Spleen (tissue), 11 donors: ENCODE measurements around the gene ALK. TPM values are rescaled to one million over a fixed set of nuclear protein-coding genes. Genes with fewer than 3 reads are reported as not detected.

Experiments used
- DNase-seq: peaks from one replicate; pipeline ENCODE4 v3.0.0-alpha.2; 2020
- H3K27ac ChIP-seq, 8 donors: fragments of 200-600 bp; sonication (generic) in 7 of 8; 1 replicate in 4 of 8; 2 replicates in 4 of 8; pipeline versions ENCODE4 v1.5.0 to v1.8.0; 2016 to 2021; ENCODE audit warnings: inconsistent platforms in 4 of 8, mild to moderate bottlenecking in 4 of 8, moderate library complexity in 1 of 8
- H3K27me3 ChIP-seq, 7 donors: fragments of 200-600 bp; sonication (generic) in 6 of 7; replicated peaks in 1 of 7; 1 replicate in 4 of 7; 2 replicates in 3 of 7; pipeline versions ENCODE4 v1.5.0 to v1.8.0; 2016 to 2021; ENCODE audit warnings: inconsistent platforms in 3 of 7, mild to moderate bottlenecking in 1 of 7
- H3K36me3 ChIP-seq, 6 donors: fragments of 200-600 bp; sonication (generic) in 5 of 6; 1 replicate in 4 of 6; 2 replicates in 2 of 6; pipeline versions ENCODE4 v1.5.0 to v1.8.0; 2016 to 2021; ENCODE audit warnings: inconsistent platforms in 2 of 6
- H3K4me1 ChIP-seq, 6 donors: fragments of 200-600 bp; sonication (generic) in 5 of 6; 1 replicate in 3 of 6; 2 replicates in 3 of 6; pipeline versions ENCODE4 v1.5.0 to v1.8.0; 2016 to 2021; ENCODE audit warnings: inconsistent platforms in 3 of 6
- H3K4me3 ChIP-seq, 8 donors: fragments of 200-600 bp; sonication (generic) in 7 of 8; 1 replicate in 4 of 8; 2 replicates in 4 of 8; pipeline versions ENCODE4 v1.5.0 to v1.8.0; 2016 to 2021; ENCODE audit warnings: inconsistent platforms in 4 of 8, mild to moderate bottlenecking in 4 of 8, moderate library complexity in 2 of 8
- H3K9me3 ChIP-seq, 8 donors: fragments of 200-600 bp; sonication (generic) in 7 of 8; 1 replicate in 4 of 8; 2 replicates in 4 of 8; pipeline versions ENCODE4 v1.5.0 to v1.8.0; 2016 to 2021; ENCODE audit warnings: inconsistent platforms in 4 of 8
- CTCF ChIP-seq, 11 experiments: fragments of 200-600 bp in 7 of 11; fragments of 450-650 bp in 4 of 11; sonication (generic) in 4 of 11; IDR thresholded peaks in 8 of 11; conservative IDR thresholded peaks in 3 of 11; 1 replicate in 7 of 11; 2 replicates in 4 of 11; pipeline versions ENCODE4 v1.4.0 to v1.8.0; 2016 to 2021; ENCODE audit warnings: antibody characterized with exemption in 11 of 11, inconsistent platforms in 4 of 11, mild to moderate bottlenecking in 1 of 11
- POLR2A ChIP-seq, 3 donors: fragments of 450-650 bp; IDR thresholded peaks; one replicate each; pipeline ENCODE4 v1.5.1; 2017; ENCODE audit warnings: antibody characterized with exemption in 3 of 3, mild to moderate bottlenecking in 1 of 3
- POLR2AphosphoS5 ChIP-seq, 3 donors: sonication (generic); formaldehyde crosslinking; IDR thresholded peaks; one replicate each; pipeline ENCODE4 v1.5.1; 2017; ENCODE audit warnings: antibody characterized with exemption in 3 of 3
- WGBS, 5 donors: extraction: QIAGEN DNeasy Blood & Tissue Kit in 3 of 5; methylation state at CpG; one replicate each; pipeline versions ENCODE4 v1.1.5 to v1.1.7; 2013 to 2018; 5-methylcytosine and 5-hydroxymethylcytosine counted together
- intact Hi-C: fragments of 100-400 bp; cut with DNase I; formaldehyde crosslinking; loops from one replicate; pipeline ENCODE4 v1.15.0; 2023; ENCODE audit warnings: low total_unique reads
- polyA plus RNA-seq, 3 donors: library from polyadenylated mRNA; stranded (reverse); fragments of 200-250 nt; gene quantifications; one replicate each; pipeline ENCODE4 v1.2.1, GENCODE V29; 2013
- total RNA-seq, 7 donors: library from RNA; depleted of rRNA in 3 of 7; stranded (reverse); fragments of >200 nt in 3 of 7; fragmentation: NEBNext Ultra II Directional in 4 of 7; extraction: Animal tissue kit (Norgen Biotek cat#: 25700) in 4 of 7; gene quantifications; one replicate each; pipeline versions ENCODE4 v1.1.0 to v1.2.1, GENCODE V29; 2016 to 2021
- donor health status: healthy with polysubstance abuse.
- donor health status: DM: no; HTN: no; CAD: no; lungs with moderate emphysema.
- donor health status: DM: no; HTN: no; CAD: no.
- donor health status: Bipolar disorder and iron deficiency.
- donor health status: healthy.
- donor health status: DM: no; HTN: no; CAD: no.
- donor health status: DM: yes; HTN: yes; CAD: no.

The ALK gene
- total and polyA plus RNA-seq, 10 donors, result 0.03 to 0.28 (median 0.06) TPM; not detected in 7

- 81 to 92% (median 87%) methylated on average over 5 of the region's 5 CpGs for WGBS, 5 donors
- intact Hi-C loops, result no loop called here
- Histone ChIP-seq H3K4me3 (no peak overlapping the region), H3K4me1 (no peaks in the 10 kb centered on the region), H3K27ac (no peak overlapping the region), H3K36me3 (no peaks in the 10 kb centered on the region), H3K27me3 (no peaks in the 10 kb centered on the region), H3K9me3 (no peaks in the 10 kb centered on the region)
- DNase-seq, result no peak
- no peak for TF ChIP-seq POLR2AphosphoS5 (IDR thresholded peaks at IDR 0.05)
- TF ChIP-seq CTCF (IDR thresholded peaks at IDR 0.05 in 8 of 11, conservative IDR thresholded peaks at IDR 0.05 in 3 of 11), result no peak
- TF ChIP-seq POLR2A (IDR thresholded peaks at IDR 0.05), result no peak
Measured at GRCh38 chr2:29335396-29335795, 586.0 kb downstream of the ALK start.

- Histone ChIP-seq H3K36me3 (no peaks in the 10 kb centered on the region), H3K9me3 (no peaks in the 10 kb centered on the region), H3K4me3 (no peak overlapping the region), H3K4me1 (no peaks in the 10 kb centered on the region), H3K27me3 (no peaks in the 10 kb centered on the region), H3K27ac (no peak overlapping the region)
- no peak for TF ChIP-seq CTCF (IDR thresholded peaks at IDR 0.05 in 8 of 11, conservative IDR thresholded peaks at IDR 0.05 in 3 of 11)
- DNase-seq, result peak; percentile 15
- WGBS, 5 donors, result 74 to 84% (median 83%) methylated on average over 10 of the region's 10 CpGs
- intact Hi-C loops, result no loop called here
Measured at GRCh38 chr2:29334706-29335105, 586.7 kb downstream of the ALK start.

GRCh38 chr2:29332540-29332939 is 588.8 kb downstream of the ALK start:
- no peaks in the 10 kb centered on the region for H3K4me1 ChIP-seq
- H3K27ac ChIP-seq, result no peak overlapping the region
- 92 to 100% (median 98%) methylated on average over 2 of the region's 2 CpGs for WGBS, 5 donors
- intact Hi-C loops, result no loop called here
- DNase-seq, result no peak
- H3K36me3 ChIP-seq, result no peaks in the 10 kb centered on the region
- no peaks in the 10 kb centered on the region for H3K9me3 ChIP-seq
- no peak overlapping the region for H3K4me3 ChIP-seq
- H3K27me3 ChIP-seq, result no peaks in the 10 kb centered on the region
- no peak for TF ChIP-seq CTCF (IDR thresholded peaks at IDR 0.05 in 8 of 11, conservative IDR thresholded peaks at IDR 0.05 in 3 of 11)
- TF ChIP-seq POLR2AphosphoS5 (IDR thresholded peaks at IDR 0.05), result no peak
- no peak for TF ChIP-seq POLR2A (IDR thresholded peaks at IDR 0.05)

GRCh38 chr2:29329899-29330298 is 591.5 kb downstream of the ALK start:
- intact Hi-C loops, result no loop called here
- Histone ChIP-seq H3K27me3 (no peaks in the 10 kb centered on the region), H3K36me3 (no peaks in the 10 kb centered on the region), H3K4me1 (no peaks in the 10 kb centered on the region), H3K9me3 (no peaks in the 10 kb centered on the region), H3K4me3 (no peak overlapping the region), H3K27ac (no peak overlapping the region)
- TF ChIP-seq POLR2A (IDR thresholded peaks at IDR 0.05) (no peak), CTCF (IDR thresholded peaks at IDR 0.05 in 8 of 11, conservative IDR thresholded peaks at IDR 0.05 in 3 of 11) (peak in 3 of 11 experiments; percentile 6 to 25 (median 15))
- 64 to 84% (median 69%) methylated on average over 3 of the region's 3 CpGs for WGBS, 5 donors
- no peak for DNase-seq
